ENCODE results near the gene SMIM1.

The SMIM1 gene

DNA sequence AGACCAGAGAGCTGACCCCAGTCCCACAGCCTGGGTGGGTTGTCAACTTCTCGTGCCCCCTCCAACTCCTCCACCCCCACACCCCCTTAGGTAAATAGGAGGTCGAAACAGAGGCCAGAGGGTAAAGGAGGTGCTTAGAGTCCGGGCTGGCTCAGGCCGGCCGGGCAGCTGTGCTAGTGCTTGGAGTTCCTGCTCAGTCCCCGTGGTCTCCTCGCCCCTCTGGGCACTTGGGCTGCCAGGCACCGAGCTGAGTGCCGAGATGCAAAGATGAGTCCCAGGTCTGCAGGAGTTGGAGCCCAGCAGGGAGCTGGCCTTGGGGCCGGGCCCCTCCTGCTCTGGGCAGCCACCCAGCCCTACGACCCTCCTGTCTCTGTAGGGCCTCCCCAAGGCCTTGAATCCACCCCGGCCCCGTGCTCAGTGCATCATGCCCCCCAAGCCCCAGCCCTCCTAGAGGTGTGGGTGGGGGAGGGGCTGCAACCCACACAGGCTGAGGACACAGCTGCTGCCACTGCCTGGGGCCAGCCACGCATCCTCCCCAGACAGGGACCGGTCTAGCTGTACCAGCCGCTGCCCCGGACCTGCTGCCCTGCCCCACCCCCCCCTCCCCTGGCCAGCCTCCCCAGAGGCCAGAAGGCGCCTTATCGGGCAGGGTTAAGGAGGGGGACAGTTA is 1.9 kb downstream of the SMIM1 start:
- H3K27me3 ChIP-seq (replicated peaks; ENCODE audit: control insufficient read depth, insufficient read depth, low read length): peaks cover 22% of the 10 kb centered on the region
- no peak overlapping the region for H3K9ac ChIP-seq (ENCODE audit: low read length)
- peaks cover 5% of the 10 kb centered on the region for H3K36me3 ChIP-seq (ENCODE audit: control insufficient read depth, insufficient read depth, low read length, severe bottlenecking)
- no peak for DNase-seq (ENCODE audit: low read depth)
- no peaks in the 10 kb centered on the region for H3K9me3 ChIP-seq (ENCODE audit: control insufficient read depth, low read length)
- H3K4me1 ChIP-seq (ENCODE audit: control insufficient read depth, insufficient read depth, low read length): peaks cover 11% of the 10 kb centered on the region
- no peak overlapping the region for H3K4me3 ChIP-seq (ENCODE audit: low read length)

DNA sequence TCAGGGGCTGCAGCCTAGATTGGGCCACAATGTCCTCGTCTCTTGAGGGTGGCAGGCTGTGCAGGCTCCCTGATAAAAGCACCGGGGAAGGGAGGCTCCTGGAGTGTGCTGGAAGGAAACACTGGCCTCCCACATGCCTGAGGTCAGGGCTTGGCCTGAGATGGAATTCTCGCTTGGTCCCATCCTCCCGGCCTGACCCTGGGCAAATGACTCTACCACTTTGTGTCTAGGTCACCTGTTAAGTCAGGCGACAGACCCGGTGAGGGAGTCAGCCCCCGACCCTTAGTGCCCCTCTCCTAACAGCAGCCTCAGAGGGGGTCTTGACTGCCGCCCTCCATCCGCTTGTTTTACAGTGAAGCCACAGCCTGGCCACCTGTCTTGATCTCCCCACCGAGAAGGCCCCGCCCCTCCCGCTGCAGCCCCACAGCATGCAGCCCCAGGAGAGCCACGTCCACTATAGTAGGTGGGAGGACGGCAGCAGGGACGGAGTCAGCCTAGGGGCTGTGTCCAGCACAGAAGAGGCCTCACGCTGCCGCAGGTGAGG is 2.5 kb downstream of the SMIM1 start:
- peaks cover 11% of the 10 kb centered on the region for H3K4me1 ChIP-seq (ENCODE audit: control insufficient read depth, insufficient read depth, low read length)
- H3K27me3 ChIP-seq (replicated peaks; ENCODE audit: control insufficient read depth, insufficient read depth, low read length): peaks cover 17% of the 10 kb centered on the region
- DNase-seq (ENCODE audit: low read depth): no peak
- no peak overlapping the region for H3K9ac ChIP-seq (ENCODE audit: low read length)
- H3K4me3 ChIP-seq (ENCODE audit: low read length): no peak overlapping the region
- H3K9me3 ChIP-seq (ENCODE audit: control insufficient read depth, low read length): no peaks in the 10 kb centered on the region
- peaks cover 11% of the 10 kb centered on the region for H3K36me3 ChIP-seq (ENCODE audit: control insufficient read depth, insufficient read depth, low read length, severe bottlenecking)

DNA sequence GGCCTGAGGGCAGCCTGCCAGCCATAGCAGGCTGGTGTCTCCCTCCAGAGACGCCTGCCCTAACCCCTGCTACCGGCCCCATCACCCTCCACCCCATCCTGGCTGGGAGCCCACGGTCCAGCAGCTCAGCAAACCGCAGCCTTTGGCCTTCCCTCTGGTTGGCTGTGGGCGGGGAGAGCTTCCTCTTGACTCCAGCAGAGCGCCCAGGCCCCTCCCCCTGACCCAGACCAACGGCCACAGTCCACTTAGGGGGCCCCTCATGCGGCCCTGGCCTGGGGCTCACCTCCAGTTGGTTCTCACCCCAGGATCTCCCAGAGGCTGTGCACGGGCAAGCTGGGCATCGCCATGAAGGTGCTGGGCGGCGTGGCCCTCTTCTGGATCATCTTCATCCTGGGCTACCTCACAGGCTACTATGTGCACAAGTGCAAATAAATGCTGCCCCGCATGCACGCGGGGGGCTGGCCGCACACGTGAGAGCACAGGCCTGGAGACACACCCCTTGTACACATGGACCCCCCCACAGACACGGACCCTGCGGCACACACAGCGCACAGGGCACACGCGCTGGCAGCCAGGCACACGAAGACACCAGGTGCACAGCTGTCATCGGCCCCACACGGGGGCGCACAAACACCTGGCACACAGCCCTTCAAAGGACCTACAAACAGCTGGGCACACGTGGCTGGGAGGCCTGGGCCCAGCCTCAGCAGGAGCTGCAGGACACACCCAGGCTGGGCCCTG is 3.1 kb downstream of the SMIM1 start:
- peak; percentile 52 for DNase-seq (ENCODE audit: low read depth)
- Histone ChIP-seq H3K4me1 (ENCODE audit: control insufficient read depth, insufficient read depth, low read length) (peaks cover 11% of the 10 kb centered on the region), H3K27me3 (replicated peaks; ENCODE audit: control insufficient read depth, insufficient read depth, low read length) (peaks cover 11% of the 10 kb centered on the region), H3K9ac (ENCODE audit: low read length) (no peak overlapping the region), H3K9me3 (ENCODE audit: control insufficient read depth, low read length) (no peaks in the 10 kb centered on the region), H3K4me3 (ENCODE audit: low read length) (no peak overlapping the region), H3K36me3 (ENCODE audit: control insufficient read depth, insufficient read depth, low read length, severe bottlenecking) (peaks cover 18% of the 10 kb centered on the region)

DNA sequence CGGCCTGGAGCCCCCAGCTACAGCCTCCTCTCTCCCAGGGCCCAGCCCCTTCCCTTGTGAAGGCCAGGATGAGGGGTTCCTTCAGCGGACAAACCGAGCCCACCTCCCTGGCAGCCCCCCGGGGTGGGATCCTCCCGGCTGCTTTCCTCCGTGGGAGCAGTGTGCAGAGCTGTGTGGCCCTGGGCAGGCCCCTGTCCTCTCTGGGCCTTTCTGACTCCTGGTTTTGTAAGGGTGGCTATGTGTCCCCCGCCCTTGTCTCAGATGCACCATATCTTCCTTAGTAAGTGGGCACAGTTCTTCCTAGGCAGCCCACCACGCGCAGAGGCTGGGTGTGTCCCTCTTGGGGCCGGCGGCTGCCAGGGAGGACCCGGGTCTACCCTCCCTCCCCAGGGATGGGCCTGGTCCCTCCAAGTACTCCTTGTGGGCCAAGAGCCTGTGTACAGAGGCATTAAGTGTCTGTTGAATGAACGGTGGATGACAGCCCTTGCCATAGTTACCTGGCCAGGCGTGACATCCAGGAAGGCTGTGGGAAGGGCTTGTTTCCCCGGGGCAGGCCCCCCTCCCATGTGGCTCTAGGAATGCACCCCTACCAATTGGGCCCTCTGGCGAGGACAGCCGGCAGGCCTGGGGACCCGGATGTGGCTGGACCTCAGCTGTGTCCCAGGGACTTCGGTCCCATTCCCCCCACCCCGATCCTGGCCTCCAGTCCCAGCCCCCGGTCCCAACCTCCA is 3.8 kb downstream of the SMIM1 start:
- Histone ChIP-seq H3K9me3 (ENCODE audit: control insufficient read depth, low read length) (no peaks in the 10 kb centered on the region), H3K27me3 (replicated peaks; ENCODE audit: control insufficient read depth, insufficient read depth, low read length) (peaks cover 3% of the 10 kb centered on the region), H3K4me3 (ENCODE audit: low read length) (no peak overlapping the region), H3K4me1 (ENCODE audit: control insufficient read depth, insufficient read depth, low read length) (peaks cover 11% of the 10 kb centered on the region), H3K9ac (ENCODE audit: low read length) (no peak overlapping the region), H3K36me3 (ENCODE audit: control insufficient read depth, insufficient read depth, low read length, severe bottlenecking) (peaks cover 25% of the 10 kb centered on the region)
- no peak for DNase-seq (ENCODE audit: low read depth)

DNA sequence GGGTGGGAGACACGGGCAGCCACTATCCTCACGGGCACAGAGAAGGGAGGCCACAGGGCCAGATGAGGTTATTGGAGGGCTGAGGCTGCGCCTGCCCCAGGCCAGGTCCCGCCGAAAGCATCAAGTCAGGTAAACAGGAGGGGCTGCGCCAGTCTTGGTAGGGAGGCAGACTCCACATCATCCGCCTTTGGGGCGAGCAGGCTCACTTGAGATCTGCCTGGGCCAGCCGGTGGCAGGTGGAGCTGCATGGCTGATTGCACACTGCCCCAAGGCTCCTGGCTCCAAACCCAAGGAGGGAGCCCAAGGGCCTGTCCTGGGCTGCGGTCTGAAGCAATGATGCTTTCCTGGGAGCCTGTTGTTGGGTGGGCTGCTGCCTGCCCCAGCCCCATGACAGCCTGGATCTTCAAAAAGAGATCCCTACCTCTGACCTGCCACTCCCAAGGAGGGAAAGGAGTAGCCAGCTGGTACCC is 4.6 kb downstream of the SMIM1 start:
- Histone ChIP-seq H3K4me1 (ENCODE audit: control insufficient read depth, insufficient read depth, low read length) (peaks cover 5% of the 10 kb centered on the region), H3K4me3 (ENCODE audit: low read length) (no peak overlapping the region), H3K9me3 (ENCODE audit: control insufficient read depth, low read length) (no peaks in the 10 kb centered on the region), H3K9ac (ENCODE audit: low read length) (no peak overlapping the region), H3K27me3 (replicated peaks; ENCODE audit: control insufficient read depth, insufficient read depth, low read length) (no peaks in the 10 kb centered on the region), H3K36me3 (ENCODE audit: control insufficient read depth, insufficient read depth, low read length, severe bottlenecking) (peaks cover 32% of the 10 kb centered on the region)
- no peak for DNase-seq (ENCODE audit: low read depth)

DNA sequence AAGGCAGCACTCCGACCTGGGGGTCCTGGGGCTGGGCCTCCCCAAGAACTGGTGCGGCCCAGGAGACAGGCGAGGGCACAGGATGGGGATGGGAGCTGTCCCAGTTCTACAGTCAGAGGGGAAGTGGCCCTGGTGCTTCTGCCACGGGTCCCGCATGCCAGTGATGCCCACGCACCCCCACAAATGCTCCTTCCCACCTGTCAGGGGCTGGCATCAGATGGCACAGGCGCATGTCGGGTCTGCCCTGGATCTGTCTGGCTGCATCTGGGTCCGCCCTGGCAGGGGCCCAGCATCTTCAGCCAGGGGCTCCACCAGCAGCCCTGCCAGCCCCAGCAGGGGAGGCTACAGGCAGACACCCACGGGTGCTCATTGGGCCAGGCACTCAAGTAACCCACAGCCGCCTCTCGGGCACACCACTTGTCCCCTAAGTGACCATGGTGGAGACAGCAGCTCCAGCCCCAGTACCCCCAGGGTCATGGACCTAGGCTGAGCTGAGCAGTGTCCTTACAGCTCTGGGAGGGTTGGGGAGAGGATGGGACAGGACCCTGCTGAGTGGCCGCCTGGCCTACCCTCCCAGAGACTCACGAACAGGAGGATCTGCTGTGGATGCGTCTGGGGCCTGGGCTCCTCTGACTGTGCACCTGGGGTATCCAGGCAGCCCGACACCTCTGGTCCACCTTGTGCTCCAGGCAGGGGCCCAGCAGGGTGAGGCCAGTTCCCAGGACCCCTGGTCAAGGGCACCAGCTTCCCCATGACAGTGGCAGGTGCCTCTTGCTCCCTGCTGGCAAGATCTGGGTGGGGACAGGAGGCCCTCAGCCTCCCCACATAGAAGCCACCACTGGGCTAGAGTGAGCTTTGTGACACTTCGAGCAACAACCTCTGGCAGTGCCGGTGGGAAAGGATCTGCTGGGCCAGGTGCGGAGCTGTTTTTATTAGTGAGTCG is 5.4 kb downstream of the SMIM1 start:
- Histone ChIP-seq H3K9ac (ENCODE audit: low read length) (no peak overlapping the region), H3K4me1 (ENCODE audit: control insufficient read depth, insufficient read depth, low read length) (peaks cover 5% of the 10 kb centered on the region), H3K27me3 (replicated peaks; ENCODE audit: control insufficient read depth, insufficient read depth, low read length) (no peaks in the 10 kb centered on the region), H3K9me3 (ENCODE audit: control insufficient read depth, low read length) (no peaks in the 10 kb centered on the region), H3K4me3 (ENCODE audit: low read length) (no peak overlapping the region), H3K36me3 (ENCODE audit: control insufficient read depth, insufficient read depth, low read length, severe bottlenecking) (peaks cover 40% of the 10 kb centered on the region)
- DNase-seq (ENCODE audit: low read depth): no peak

DNA sequence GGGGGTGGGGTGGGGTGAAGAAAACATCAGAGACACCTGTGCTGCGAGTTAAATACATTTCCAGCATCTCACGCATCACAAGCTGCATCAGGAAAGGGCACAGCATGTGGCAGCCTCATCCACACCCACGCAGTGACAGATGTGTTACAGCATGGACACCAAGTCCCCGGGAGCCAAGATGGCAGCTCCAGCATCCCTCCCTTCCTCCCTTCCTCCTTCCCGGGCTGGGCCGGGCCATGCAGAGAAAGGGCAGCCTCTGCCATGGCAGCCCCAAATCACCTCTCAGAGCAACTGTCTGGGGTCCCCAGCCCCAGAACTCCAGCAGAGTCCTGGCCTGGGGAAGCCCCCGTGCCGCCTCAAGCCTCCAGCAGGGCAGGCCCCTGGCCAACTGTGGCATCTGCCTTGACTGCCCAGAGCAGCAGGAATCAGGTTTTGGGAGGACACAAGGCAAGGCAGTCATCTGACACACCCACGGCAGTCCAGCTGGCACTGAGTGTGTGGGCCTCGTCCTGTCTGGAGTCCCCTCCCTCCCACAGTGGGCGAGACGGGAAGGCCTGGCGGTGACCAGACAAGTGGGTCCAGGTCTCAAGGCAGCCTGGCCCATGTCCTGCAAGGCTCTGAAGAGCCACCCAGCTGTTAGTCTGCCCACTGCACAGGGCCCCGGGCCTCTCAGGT is 6.2 kb downstream of the SMIM1 start:
- no peak for DNase-seq (ENCODE audit: low read depth)
- Histone ChIP-seq H3K27me3 (replicated peaks; ENCODE audit: control insufficient read depth, insufficient read depth, low read length) (no peaks in the 10 kb centered on the region), H3K4me1 (ENCODE audit: control insufficient read depth, insufficient read depth, low read length) (peaks cover 5% of the 10 kb centered on the region), H3K9ac (ENCODE audit: low read length) (no peak overlapping the region), H3K4me3 (ENCODE audit: low read length) (no peak overlapping the region), H3K36me3 (ENCODE audit: control insufficient read depth, insufficient read depth, low read length, severe bottlenecking) (peaks cover 49% of the 10 kb centered on the region), H3K9me3 (ENCODE audit: control insufficient read depth, low read length) (no peaks in the 10 kb centered on the region)

DNA sequence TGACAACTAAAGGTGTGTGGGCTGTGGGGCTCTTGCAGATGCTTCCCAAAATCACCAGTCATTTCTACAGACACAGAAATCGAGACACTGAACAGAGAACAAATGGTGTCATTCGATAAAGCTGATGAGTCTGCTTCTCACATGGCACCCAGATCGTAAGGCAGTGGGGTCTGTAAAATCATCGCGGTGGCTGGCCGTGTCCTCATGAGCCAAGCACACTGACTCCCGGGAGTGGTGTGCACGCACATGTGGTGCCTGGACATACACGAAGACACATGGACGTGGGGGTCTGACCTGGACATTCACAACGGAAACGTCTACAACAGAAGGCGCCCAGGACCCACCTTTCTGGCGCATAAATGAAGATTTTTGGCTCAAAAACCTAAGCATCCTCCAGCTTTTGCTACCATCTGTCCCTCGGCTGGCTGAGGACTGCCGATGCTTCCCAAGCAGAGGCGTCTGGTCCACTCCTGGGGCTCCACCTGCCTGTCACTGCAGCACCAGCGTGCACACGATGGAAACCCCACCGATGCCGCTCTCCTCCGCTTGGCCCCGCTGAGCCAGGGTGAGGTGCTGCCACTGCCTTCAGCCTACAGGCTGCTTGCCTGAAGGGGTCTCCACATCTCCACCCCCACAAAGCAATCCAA is 6.8 kb downstream of the SMIM1 start:
- DNase-seq (ENCODE audit: low read depth): no peak

DNA sequence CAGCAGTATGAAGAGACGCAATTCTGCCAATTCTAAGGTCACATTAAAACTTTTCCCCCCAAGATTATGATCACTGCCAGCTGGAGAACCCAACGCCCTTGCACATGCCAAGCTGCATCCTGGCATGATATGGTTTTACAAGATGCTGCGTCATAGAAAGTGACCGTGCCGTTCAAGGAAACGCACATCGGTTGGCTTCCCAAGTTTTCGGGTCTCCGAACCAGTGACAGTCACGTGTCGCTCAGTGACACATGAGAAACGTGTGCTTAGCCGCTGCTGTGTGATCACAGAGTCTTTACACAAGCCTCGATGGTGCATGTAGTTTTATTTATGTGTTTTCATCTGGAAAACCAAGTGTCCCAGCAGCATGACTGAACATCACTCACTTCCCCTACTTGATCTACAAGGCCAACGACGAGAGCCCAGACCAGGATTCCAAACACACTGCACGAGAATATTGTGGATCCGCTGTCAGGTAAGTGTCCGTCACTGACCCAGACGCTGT is 7.4 kb downstream of the SMIM1 start:
- H3K4me1 ChIP-seq (ENCODE audit: control insufficient read depth, insufficient read depth, low read length): peaks cover 4% of the 10 kb centered on the region
- H3K9me3 ChIP-seq (ENCODE audit: control insufficient read depth, low read length): no peaks in the 10 kb centered on the region
- no peaks in the 10 kb centered on the region for H3K27me3 ChIP-seq (replicated peaks; ENCODE audit: control insufficient read depth, insufficient read depth, low read length)
- no peak for DNase-seq (ENCODE audit: low read depth)
- no peak overlapping the region for H3K4me3 ChIP-seq (ENCODE audit: low read length)
- H3K9ac ChIP-seq (ENCODE audit: low read length): no peak overlapping the region
- peaks cover 61% of the 10 kb centered on the region for H3K36me3 ChIP-seq (ENCODE audit: control insufficient read depth, insufficient read depth, low read length, severe bottlenecking)

More for the DNA sequence above, 6.8 kb downstream of the SMIM1 start:
- Histone ChIP-seq H3K27me3 (replicated peaks; ENCODE audit: control insufficient read depth, insufficient read depth, low read length) (no peaks in the 10 kb centered on the region), H3K36me3 (ENCODE audit: control insufficient read depth, insufficient read depth, low read length, severe bottlenecking) (peaks cover 55% of the 10 kb centered on the region), H3K9me3 (ENCODE audit: control insufficient read depth, low read length) (no peaks in the 10 kb centered on the region), H3K9ac (ENCODE audit: low read length) (no peak overlapping the region), H3K4me1 (ENCODE audit: control insufficient read depth, insufficient read depth, low read length) (peaks cover 5% of the 10 kb centered on the region), H3K4me3 (ENCODE audit: low read length) (no peak overlapping the region)

DNA sequence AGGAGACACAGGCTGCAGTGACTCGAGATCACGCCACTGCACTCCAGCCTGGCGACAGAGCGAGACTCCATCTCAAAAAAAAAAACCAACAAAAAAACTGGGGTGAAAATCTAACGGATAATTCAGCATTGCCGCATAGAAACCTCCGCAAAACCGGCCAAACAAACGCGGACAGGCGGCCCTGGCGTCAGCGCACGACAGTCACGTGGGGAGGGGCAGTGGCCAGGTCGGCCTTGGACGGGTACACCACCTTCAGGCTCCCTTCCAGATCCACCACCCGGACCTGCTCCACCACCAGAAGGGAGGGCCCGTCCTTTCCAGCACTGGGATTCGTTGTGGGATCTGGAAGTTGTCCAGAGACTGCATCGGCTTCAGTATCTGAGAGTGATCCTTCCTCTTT is 8.4 kb downstream of the SMIM1 start:
- no peak overlapping the region for H3K9ac ChIP-seq (ENCODE audit: low read length)
- H3K9me3 ChIP-seq (ENCODE audit: control insufficient read depth, low read length): no peaks in the 10 kb centered on the region
- DNase-seq (ENCODE audit: low read depth): no peak
- H3K27me3 ChIP-seq (replicated peaks; ENCODE audit: control insufficient read depth, insufficient read depth, low read length): no peaks in the 10 kb centered on the region
- peaks cover 70% of the 10 kb centered on the region for H3K36me3 ChIP-seq (ENCODE audit: control insufficient read depth, insufficient read depth, low read length, severe bottlenecking)
- H3K4me1 ChIP-seq (ENCODE audit: control insufficient read depth, insufficient read depth, low read length): no peaks in the 10 kb centered on the region
- no peak overlapping the region for H3K4me3 ChIP-seq (ENCODE audit: low read length)
